Spleen (tissue), 11 donors: ENCODE data around the gene MAP2K1. TPM values are rescaled to one million over a fixed set of nuclear protein-coding genes. Genes with fewer than 3 reads are reported as not detected.
A peak's percentile ranks its signal among the peaks of the same experiment; 100 is the strongest.

Source experiments
- DNase-seq: peaks from one replicate; pipeline ENCODE4 v3.0.0-alpha.2; 2020
- H3K27ac ChIP-seq, 8 donors: fragments of 200-600 bp; sonication (generic) in 7 of 8; 1 replicate in 4 of 8; 2 replicates in 4 of 8; pipeline versions ENCODE4 v1.5.0 to v1.8.0; 2016 to 2021; ENCODE audit warnings: inconsistent platforms in 4 of 8, mild to moderate bottlenecking in 4 of 8, moderate library complexity in 1 of 8
- H3K27me3 ChIP-seq, 7 donors: fragments of 200-600 bp; sonication (generic) in 6 of 7; replicated peaks in 1 of 7; 1 replicate in 4 of 7; 2 replicates in 3 of 7; pipeline versions ENCODE4 v1.5.0 to v1.8.0; 2016 to 2021; ENCODE audit warnings: inconsistent platforms in 3 of 7, mild to moderate bottlenecking in 1 of 7
- H3K36me3 ChIP-seq, 6 donors: fragments of 200-600 bp; sonication (generic) in 5 of 6; 1 replicate in 4 of 6; 2 replicates in 2 of 6; pipeline versions ENCODE4 v1.5.0 to v1.8.0; 2016 to 2021; ENCODE audit warnings: inconsistent platforms in 2 of 6
- H3K4me1 ChIP-seq, 6 donors: fragments of 200-600 bp; sonication (generic) in 5 of 6; 1 replicate in 3 of 6; 2 replicates in 3 of 6; pipeline versions ENCODE4 v1.5.0 to v1.8.0; 2016 to 2021; ENCODE audit warnings: inconsistent platforms in 3 of 6
- H3K4me3 ChIP-seq, 8 donors: fragments of 200-600 bp; sonication (generic) in 7 of 8; 1 replicate in 4 of 8; 2 replicates in 4 of 8; pipeline versions ENCODE4 v1.5.0 to v1.8.0; 2016 to 2021; ENCODE audit warnings: inconsistent platforms in 4 of 8, mild to moderate bottlenecking in 4 of 8, moderate library complexity in 2 of 8
- H3K9me3 ChIP-seq, 8 donors: fragments of 200-600 bp; sonication (generic) in 7 of 8; 1 replicate in 4 of 8; 2 replicates in 4 of 8; pipeline versions ENCODE4 v1.5.0 to v1.8.0; 2016 to 2021; ENCODE audit warnings: inconsistent platforms in 4 of 8
- CTCF ChIP-seq, 11 experiments: fragments of 200-600 bp in 7 of 11; fragments of 450-650 bp in 4 of 11; sonication (generic) in 4 of 11; IDR thresholded peaks in 8 of 11; conservative IDR thresholded peaks in 3 of 11; 1 replicate in 7 of 11; 2 replicates in 4 of 11; pipeline versions ENCODE4 v1.4.0 to v1.8.0; 2016 to 2021; ENCODE audit warnings: antibody characterized with exemption in 11 of 11, inconsistent platforms in 4 of 11, mild to moderate bottlenecking in 1 of 11
- POLR2A ChIP-seq, 3 donors: fragments of 450-650 bp; IDR thresholded peaks; one replicate each; pipeline ENCODE4 v1.5.1; 2017; ENCODE audit warnings: antibody characterized with exemption in 3 of 3, mild to moderate bottlenecking in 1 of 3
- POLR2AphosphoS5 ChIP-seq, 3 donors: sonication (generic); formaldehyde crosslinking; IDR thresholded peaks; one replicate each; pipeline ENCODE4 v1.5.1; 2017; ENCODE audit warnings: antibody characterized with exemption in 3 of 3
- WGBS, 5 donors: extraction: QIAGEN DNeasy Blood & Tissue Kit in 3 of 5; methylation state at CpG; one replicate each; pipeline versions ENCODE4 v1.1.5 to v1.1.7; 2013 to 2018; 5-methylcytosine and 5-hydroxymethylcytosine counted together
- intact Hi-C: fragments of 100-400 bp; cut with DNase I; formaldehyde crosslinking; loops from one replicate; pipeline ENCODE4 v1.15.0; 2023; ENCODE audit warnings: low total_unique reads
- polyA plus RNA-seq, 3 donors: library from polyadenylated mRNA; stranded (reverse); fragments of 200-250 nt; gene quantifications; one replicate each; pipeline ENCODE4 v1.2.1, GENCODE V29; 2013
- total RNA-seq, 7 donors: library from RNA; depleted of rRNA in 3 of 7; stranded (reverse); fragments of >200 nt in 3 of 7; fragmentation: NEBNext Ultra II Directional in 4 of 7; extraction: Animal tissue kit (Norgen Biotek cat#: 25700) in 4 of 7; gene quantifications; one replicate each; pipeline versions ENCODE4 v1.1.0 to v1.2.1, GENCODE V29; 2016 to 2021
- donor health status: healthy with polysubstance abuse.
- donor health status: DM: no; HTN: no; CAD: no; lungs with moderate emphysema.
- donor health status: DM: no; HTN: no; CAD: no.
- donor health status: Bipolar disorder and iron deficiency.
- donor health status: healthy.
- donor health status: DM: no; HTN: no; CAD: no.
- donor health status: DM: yes; HTN: yes; CAD: no.

Gene MAP2K1
- total and polyA plus RNA-seq, 10 donors, result 20.2 to 56.9 (median 40.7) TPM

DNA sequence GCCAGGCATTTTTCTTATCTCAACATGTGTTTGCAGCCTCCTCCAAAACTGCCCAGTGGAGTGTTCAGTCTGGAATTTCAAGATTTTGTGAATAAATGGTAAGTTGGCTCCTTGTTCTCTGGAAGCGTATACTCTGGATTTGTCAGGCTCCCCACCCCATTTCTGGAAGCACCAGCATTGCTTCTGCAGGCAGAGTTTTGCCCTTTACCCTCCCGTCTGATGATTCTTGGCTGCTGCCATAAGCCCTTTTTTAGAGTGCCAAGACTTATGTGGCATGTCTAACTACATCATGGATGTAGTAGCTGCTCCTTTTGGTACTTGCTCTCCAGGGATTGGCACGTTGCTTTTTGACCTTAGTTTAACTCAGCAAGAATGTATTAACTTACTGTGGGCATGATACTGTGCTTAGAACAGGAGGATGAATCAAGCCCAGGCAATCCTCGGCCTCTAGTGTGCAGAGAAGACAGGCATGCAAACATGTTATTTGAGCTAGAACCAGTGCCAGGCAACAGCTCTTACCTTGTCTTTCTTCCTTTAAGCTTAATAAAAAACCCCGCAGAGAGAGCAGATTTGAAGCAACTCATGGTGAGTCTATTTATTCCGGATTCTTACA, 102.6 kb downstream of the MAP2K1 start:
- Histone ChIP-seq H3K4me1 (peaks cover 0 to 19% (median 5%) of the 10 kb centered on the region in 6 donors), H3K27me3 (no peaks in the 10 kb centered on the region), H3K9me3 (no peaks in the 10 kb centered on the region), H3K27ac (no peak overlapping the region), H3K36me3 (peaks cover 3 to 100% (median 81%) of the 10 kb centered on the region in 6 donors), H3K4me3 (no peak overlapping the region)
- DNase-seq, result no peak
- TF ChIP-seq POLR2A (IDR thresholded peaks at IDR 0.05), result no peak
- TF ChIP-seq CTCF (IDR thresholded peaks at IDR 0.05 in 8 of 11, conservative IDR thresholded peaks at IDR 0.05 in 3 of 11), result no peak
- TF ChIP-seq POLR2AphosphoS5 (IDR thresholded peaks at IDR 0.05), result no peak
- intact Hi-C loops, result no loop called here
- 86 to 93% (median 90%) methylated on average over 6 of the region's 6 CpGs for WGBS, 5 donors

DNA sequence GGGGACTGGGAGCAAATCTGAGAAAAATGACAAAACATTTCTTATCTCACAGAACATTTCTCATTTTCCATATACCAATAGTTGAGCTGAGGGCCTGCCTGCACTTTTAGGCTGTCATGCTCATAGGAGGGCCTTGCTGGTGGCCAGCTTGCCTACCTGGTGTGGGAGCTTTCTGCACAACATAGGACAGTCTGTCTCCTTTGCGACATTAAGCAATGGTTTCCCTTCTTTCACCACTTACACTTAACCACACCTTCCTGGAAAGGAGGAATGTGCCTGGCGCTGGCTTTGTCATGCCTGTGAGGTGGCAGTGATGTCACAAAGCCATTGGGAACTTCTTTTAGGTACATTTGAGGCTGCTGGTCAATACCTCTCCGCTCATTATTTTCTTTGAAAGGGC, 105.1 kb downstream of the MAP2K1 start:
- intact Hi-C loops, result no loop called here
- Histone ChIP-seq H3K4me1 (peaks cover 6 to 45% (median 30%) of the 10 kb centered on the region in 6 donors), H3K36me3 (peaks cover 3 to 95% (median 77%) of the 10 kb centered on the region in 6 donors), H3K27ac (peak overlapping the region in 1 of 8 donors; percentile 3), H3K9me3 (no peaks in the 10 kb centered on the region), H3K27me3 (no peaks in the 10 kb centered on the region), H3K4me3 (no peak overlapping the region)
- TF ChIP-seq CTCF (IDR thresholded peaks at IDR 0.05 in 8 of 11, conservative IDR thresholded peaks at IDR 0.05 in 3 of 11) (no peak), POLR2AphosphoS5 (IDR thresholded peaks at IDR 0.05) (peak in 1 of 3 donors; percentile 38)
- 73 to 97% (median 81%) methylated on average over 3 of the region's 3 CpGs for whole genome bisulfite sequencing, 5 donors
- no peak for DNase-seq

DNA sequence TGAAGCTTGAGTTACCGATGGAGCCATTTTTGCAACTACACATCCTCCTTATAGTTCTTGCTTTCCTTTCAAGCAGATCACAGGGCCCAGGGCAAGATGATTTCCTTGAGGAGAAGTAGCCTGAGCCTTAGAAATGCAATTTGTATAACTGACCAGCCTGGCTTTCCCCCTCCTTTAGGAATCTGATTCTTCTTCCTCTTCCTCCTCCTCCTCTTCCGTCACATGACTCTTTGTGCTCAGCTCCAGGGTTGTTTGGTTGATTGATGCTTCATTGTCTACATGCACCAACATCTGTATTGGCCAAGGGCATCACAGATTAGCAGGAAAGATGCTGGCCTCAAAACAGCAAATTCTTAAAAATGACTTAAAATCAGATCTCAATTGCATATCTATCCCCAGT, 107.5 kb downstream of the MAP2K1 start:
- DNase-seq, result no peak
- intact Hi-C loops, result no loop called here
- H3K27me3 ChIP-seq, result no peaks in the 10 kb centered on the region
- 52 to 88% (median 61%) methylated on average over 2 of the region's 2 CpGs for WGBS, 5 donors
- H3K36me3 ChIP-seq, result peaks cover 3 to 83% (median 71%) of the 10 kb centered on the region in 6 donors
- peaks cover 11 to 69% (median 45%) of the 10 kb centered on the region in 6 donors for H3K4me1 ChIP-seq
- H3K27ac ChIP-seq, result peak overlapping the region in 3 of 8 donors; percentile 29 to 49 (median 43)
- H3K4me3 ChIP-seq, result no peak overlapping the region
- H3K9me3 ChIP-seq, result no peaks in the 10 kb centered on the region
- TF ChIP-seq POLR2AphosphoS5 (IDR thresholded peaks at IDR 0.05) (no peak), POLR2A (IDR thresholded peaks at IDR 0.05) (no peak), CTCF (IDR thresholded peaks at IDR 0.05 in 8 of 11, conservative IDR thresholded peaks at IDR 0.05 in 3 of 11) (no peak)

DNA sequence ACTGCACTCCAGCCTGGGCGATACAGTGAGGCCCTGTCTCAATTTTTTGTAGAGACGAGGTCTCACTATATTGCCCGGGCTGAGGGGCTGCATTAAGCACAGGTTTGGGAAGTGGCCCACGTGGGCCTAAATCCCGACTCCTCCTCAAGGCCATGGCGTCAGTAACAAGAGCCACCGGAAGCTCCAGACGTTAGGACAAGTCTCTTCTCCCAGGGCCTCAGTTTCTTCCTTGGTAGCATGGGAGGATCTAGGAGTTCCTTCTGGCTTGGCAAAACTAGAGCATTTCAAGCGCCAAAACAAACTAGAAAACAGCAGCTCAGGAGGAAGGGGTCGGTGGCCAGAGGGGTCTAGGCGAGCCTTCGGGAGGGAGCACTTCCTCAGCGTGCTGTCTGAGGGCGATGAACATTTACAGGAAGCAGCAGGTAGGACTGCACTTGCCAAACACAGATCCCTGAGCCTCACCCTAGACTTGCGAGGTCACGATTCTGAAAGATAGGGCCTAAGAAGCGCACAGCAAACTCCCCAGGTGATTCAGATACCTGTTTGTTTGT, 110.3 kb downstream of the MAP2K1 start:
- Histone ChIP-seq H3K36me3 (peaks cover 0 to 83% (median 72%) of the 10 kb centered on the region in 6 donors), H3K27me3 (no peaks in the 10 kb centered on the region), H3K4me1 (peaks cover 12 to 80% (median 53%) of the 10 kb centered on the region in 6 donors), H3K27ac (peak overlapping the region; percentile 82 to 95 (median 92)), H3K9me3 (no peaks in the 10 kb centered on the region), H3K4me3 (peak overlapping the region; percentile 84 to 98 (median 91))
- DNase-seq, result no peak
- intact Hi-C loops, result loop anchor here (5.0 kb wide), 1 partner anchor 205 kb away; the partner anchor contains the start of gene DIS3L
- no peak for TF ChIP-seq CTCF (IDR thresholded peaks at IDR 0.05 in 8 of 11, conservative IDR thresholded peaks at IDR 0.05 in 3 of 11)
- TF ChIP-seq POLR2AphosphoS5 (IDR thresholded peaks at IDR 0.05), result no peak
- TF ChIP-seq POLR2A (IDR thresholded peaks at IDR 0.05), result no peak
- WGBS, 5 donors, result 15 to 17% (median 16%) methylated on average over 17 of the region's 17 CpGs
